GM12874 (cell line): ENCODE data around the gene NHP2.

Source experiments
- TF ChIP-seq, protein P1 (sequence below): IDR thresholded peaks from 2 replicates; pipeline ENCODE4 v1.5.1; 2011; ENCODE audit warnings: low read depth, mild to moderate bottlenecking, control low read depth, low read length, moderate library complexity; ENCODE audit not compliant: insufficient read depth

NHP2 gene

DNA sequence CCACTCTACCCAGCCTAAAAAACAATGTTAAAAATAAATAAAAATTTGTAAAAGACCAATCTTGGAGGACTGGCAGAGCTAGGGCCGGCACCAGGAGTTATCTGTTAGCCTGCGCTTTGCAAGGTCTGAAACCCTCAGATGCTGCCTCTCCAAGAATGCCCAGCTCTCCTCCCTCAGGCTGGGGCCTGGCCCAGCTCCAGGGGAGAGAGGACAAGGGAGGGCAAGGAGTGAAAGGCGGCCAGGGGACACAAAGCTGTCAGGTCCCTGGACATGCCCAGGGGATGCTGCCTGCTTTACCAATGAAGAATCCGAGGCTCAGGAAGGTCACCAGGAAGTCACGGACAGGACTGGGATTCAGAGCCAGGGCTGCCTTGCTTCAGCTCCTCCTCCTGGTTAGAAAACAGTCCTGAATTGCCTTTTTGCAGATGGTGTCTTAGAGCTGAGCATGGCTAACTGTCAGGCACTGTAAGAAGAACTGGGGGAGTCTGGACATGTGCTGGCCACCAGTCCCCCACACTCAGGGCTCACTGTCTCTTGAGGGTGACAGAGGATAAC is 45.9 kb downstream of the NHP2 start:
- TF ChIP-seq, protein P1, sequence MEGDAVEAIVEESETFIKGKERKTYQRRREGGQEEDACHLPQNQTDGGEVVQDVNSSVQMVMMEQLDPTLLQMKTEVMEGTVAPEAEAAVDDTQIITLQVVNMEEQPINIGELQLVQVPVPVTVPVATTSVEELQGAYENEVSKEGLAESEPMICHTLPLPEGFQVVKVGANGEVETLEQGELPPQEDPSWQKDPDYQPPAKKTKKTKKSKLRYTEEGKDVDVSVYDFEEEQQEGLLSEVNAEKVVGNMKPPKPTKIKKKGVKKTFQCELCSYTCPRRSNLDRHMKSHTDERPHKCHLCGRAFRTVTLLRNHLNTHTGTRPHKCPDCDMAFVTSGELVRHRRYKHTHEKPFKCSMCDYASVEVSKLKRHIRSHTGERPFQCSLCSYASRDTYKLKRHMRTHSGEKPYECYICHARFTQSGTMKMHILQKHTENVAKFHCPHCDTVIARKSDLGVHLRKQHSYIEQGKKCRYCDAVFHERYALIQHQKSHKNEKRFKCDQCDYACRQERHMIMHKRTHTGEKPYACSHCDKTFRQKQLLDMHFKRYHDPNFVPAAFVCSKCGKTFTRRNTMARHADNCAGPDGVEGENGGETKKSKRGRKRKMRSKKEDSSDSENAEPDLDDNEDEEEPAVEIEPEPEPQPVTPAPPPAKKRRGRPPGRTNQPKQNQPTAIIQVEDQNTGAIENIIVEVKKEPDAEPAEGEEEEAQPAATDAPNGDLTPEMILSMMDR = no peak

DNA sequence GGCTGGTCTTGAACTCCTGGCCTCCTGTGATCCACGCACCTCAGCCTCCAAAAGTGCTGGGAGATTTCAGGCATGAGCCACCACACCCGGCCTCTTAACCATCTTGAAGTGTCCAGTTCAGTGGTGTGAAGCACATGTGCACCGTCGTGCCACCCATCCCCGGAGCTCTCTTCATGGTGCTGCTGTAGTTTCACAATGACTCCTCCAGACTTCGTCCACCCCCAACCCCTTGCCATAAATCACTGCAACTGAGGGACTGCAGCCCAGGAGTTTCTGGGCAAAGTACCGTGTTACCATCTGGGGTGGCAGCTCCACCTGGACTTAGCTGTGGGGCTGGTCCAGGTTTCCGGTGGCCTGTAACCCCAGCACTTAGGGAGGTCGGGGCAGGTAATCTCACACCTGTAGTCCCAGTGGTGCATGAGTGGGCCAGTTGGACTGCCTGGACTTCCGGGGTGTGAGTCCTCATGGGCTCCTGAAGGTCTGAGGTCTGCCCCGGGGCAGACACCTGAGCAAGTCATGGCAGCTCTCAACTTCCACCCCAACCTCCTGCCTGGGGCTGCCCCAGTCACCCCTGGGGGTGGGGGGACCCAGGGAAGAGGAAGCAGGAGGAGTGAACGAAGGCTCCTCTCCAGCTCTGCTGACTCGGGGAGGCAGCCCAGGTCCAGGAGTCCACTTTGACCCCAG is 47.0 kb downstream of the NHP2 start:
- TF ChIP-seq, protein P1 = no peak

DNA sequence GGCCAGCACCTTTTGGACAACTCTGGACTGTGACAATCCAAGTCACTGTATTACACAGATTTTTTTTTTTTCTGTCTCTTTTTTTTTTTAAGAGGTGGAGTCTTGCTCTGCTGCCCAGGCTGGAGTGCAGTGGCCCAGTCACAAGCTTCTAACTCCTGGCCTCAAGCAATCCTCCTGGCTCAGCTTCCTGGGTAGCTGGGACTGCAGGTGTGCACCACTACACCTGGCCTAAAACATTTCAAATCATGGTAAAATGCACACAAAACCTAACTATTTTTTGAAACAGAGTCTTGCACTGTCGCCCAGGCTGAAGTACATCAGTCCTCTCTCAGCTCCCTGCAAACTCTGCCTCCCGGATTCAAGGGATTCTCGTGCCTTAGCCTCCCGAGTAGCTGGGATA is 47.6 kb downstream of the NHP2 start:
- TF ChIP-seq, protein P1 = no peak

DNA sequence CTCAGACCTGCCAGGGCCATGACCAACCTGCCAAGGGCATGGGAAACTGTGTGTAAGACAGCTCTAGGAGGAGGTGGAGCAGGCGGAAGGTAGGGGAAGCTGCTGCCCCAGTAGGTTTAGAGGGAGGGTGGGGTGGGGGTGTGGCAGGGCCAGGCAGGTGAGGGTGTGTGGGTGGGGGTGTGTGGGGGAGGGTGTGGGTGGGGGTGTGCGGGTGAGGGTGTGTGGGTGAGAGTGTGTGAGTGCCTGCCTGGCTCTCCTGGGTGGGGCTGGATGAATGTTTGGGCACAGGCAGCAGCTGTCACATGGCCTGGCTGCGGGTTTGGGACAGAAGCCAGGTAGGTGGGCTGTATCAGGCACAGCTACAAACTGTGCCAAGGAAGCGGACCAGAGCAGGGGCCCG is 49.2 kb downstream of the NHP2 start:
- TF ChIP-seq, protein P1 = no peak

DNA sequence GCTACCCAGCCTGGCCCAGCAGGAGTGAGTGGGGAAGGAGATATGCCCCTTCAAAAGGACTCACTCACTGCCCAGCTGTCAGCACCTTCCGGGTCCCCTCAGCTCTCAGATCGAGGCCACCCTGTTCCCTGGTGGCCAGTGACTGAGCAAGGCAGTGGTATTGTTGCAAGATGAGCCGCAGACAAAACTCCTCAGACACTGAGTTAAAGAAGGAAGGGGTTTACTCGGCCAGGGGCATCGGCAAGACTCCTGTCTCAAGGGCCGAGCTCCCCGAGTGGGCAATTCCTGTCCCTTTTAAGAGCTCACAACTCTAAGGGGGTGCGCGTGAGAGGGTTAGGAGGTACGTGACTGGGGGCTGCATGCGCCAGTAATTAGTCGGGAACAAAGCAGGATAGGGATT is 50.1 kb downstream of the NHP2 start:
- TF ChIP-seq, protein P1 = no peak
